GM12878 (cell line): ENCODE results near the gene PROX2.

Source experiments
- EGR1 ChIP-seq, 2 experiments: IDR thresholded peaks; 1 replicate in 1 of 2; 2 replicates in 1 of 2; pipeline ENCODE4 v1.6.1; 2011 to 2012; ENCODE audit warnings: low read depth in 2 of 2, low read length in 2 of 2, borderline replicate concordance in 1 of 2, mild to moderate bottlenecking in 1 of 2, moderate library complexity in 1 of 2
- EP300 ChIP-seq, 2 experiments: fragments of 150-350 bp in 1 of 2; IDR thresholded peaks; 2 replicates each; pipeline ENCODE4 v1.6.1; 2011 to 2012; ENCODE audit warnings: low read depth in 2 of 2, low read length in 2 of 2, borderline replicate concordance in 1 of 2, improper control_type of control experiment in 1 of 2, inconsistent platforms in 1 of 2; ENCODE audit not compliant: control insufficient read depth in 1 of 2
- ESRRA ChIP-seq: IDR thresholded peaks from 2 replicates; pipeline ENCODE4 v1.6.1; 2012; ENCODE audit warnings: mild to moderate bottlenecking, low read length, improper control_type of control experiment
- HDAC6 ChIP-seq: fragments of 200-600 bp; sonication (generic); IDR thresholded peaks from one replicate; pipeline ENCODE4 v1.8.0; 2017; ENCODE audit warnings: antibody characterized with exemption; ENCODE audit not compliant: unreplicated experiment
- MYC ChIP-seq: IDR thresholded peaks from 2 replicates; pipeline ENCODE4 v1.6.1; 2011; ENCODE audit warnings: mild to moderate bottlenecking, low read length, moderate library complexity, inconsistent platforms; ENCODE audit not compliant: insufficient read depth, insufficient replicate concordance, insufficient read length, severe bottlenecking
- RCOR1 ChIP-seq: conservative IDR thresholded peaks from 2 replicates; pipeline ENCODE4 v1.6.1; 2012; ENCODE audit warnings: low read depth, low read length, improper control_type of control experiment
- SP1 ChIP-seq: IDR thresholded peaks from one replicate; pipeline ENCODE4 v1.6.1; 2011; ENCODE audit warnings: low read depth, low read length
- YBX1 ChIP-seq: fragments of 450-650 bp; IDR thresholded peaks from 2 replicates; pipeline ENCODE4 v1.6.1; 2016; ENCODE audit warnings: antibody characterized with exemption
- YY1 ChIP-seq: IDR thresholded peaks from 2 replicates; pipeline ENCODE4 v1.6.1; 2011; ENCODE audit warnings: low read depth, mild to moderate bottlenecking, low read length

DNA sequence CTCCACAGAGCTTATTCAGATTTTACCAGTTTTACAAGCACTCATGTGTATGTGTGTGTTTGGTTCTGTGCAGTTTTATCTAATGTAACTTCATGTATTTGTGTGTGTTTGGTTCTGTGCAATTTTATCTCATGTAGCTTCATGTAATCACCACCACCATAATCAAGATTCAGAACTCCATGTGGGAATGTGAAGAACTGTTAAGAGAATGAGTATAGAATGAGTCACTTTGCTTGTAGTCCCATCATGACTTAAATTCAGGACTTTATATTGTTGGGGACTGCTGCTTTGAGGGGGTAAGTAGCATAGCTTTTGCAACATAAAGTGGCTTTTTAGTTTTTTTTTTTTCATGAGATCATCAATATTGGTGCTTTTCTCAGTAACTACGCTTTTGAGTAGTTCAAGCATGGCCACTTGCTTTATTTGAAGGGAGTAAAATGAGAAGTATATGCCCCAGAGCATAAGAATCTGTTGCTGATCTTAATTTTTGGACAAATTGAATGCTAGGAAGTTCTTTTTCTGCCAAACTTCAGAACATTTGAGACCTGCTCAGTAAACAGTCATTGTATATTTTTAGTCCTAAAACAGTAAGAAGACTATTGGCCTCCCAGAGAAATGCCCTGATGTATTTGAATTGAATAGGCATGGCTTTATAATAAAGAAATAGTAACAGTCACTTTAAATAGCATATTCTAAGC lies 28.8 kb downstream of the PROX2 start:
- TF ChIP-seq SP1 (no peak), YY1 (no peak), YBX1 (no peak), MYC (no peak), RCOR1 (no peak), EP300 (IDR thresholded peaks at IDR 0.05; ENCODE audit: borderline replicate concordance in 1 of 2, control insufficient read depth in 1 of 2, low read depth in 2 of 2, low read length in 2 of 2) (no peak), HDAC6 (no peak), ESRRA (no peak), EGR1 (IDR thresholded peaks at IDR 0.05; ENCODE audit: borderline replicate concordance in 1 of 2, low read depth in 2 of 2, low read length in 2 of 2) (no peak)
